Activated naive CD8-positive, alpha-beta T cell treated with anti-CD3 and anti-CD28 coated beads for 36 hours (primary cell): ENCODE results near the gene EXO5. TPM values are rescaled to one million over a fixed set of nuclear protein-coding genes. Genes with fewer than 3 reads are reported as not detected.

Experiments used
- total RNA-seq, 2 experiments: library from RNA; stranded (reverse); gene quantifications; one replicate each; pipeline ENCODE4 v1.2.3, GENCODE V29; 2021

EXO5 gene
- total RNA-seq, 2 experiments from 2014 or later: 14.7 to 15.6 TPM

Other genes with a start within 250 kb of the EXO5 start
- gene COL9A2, start 191.5 kb upstream of the EXO5 start, total RNA-seq: 1 to 10 TPM; 2.5 to 3.0 TPM
- 100 to 1,000 TPM; 160 to 162 TPM for gene SMAP2, start 135.0 kb upstream of the EXO5 start, total RNA-seq
- 1 to 10 TPM; 8.0 to 8.3 TPM for gene ZFP69B, start 58.3 kb upstream of the EXO5 start, total RNA-seq
- 1 to 10 TPM; 4.2 to 4.6 TPM for gene ZFP69, start 31.5 kb upstream of the EXO5 start, total RNA-seq
- gene ZNF684, start 22.9 kb downstream of the EXO5 start, total RNA-seq: 1 to 10 TPM; 4.7 to 6.2 TPM
- 1 to 10 TPM; 1.1 to 1.9 TPM for gene RIMS3, start 156.9 kb downstream of the EXO5 start, total RNA-seq
- 10 to 100 TPM; 58.2 to 59.0 TPM for gene NFYC, start 182.9 kb downstream of the EXO5 start, total RNA-seq